ENCODE measurements around the gene NFXL1.

GRCh38 chr4:47913861-47914219 is 543 bp downstream of the NFXL1 start:
- no peak for TF ChIP-seq POLR2A (IDR thresholded peaks at IDR 0.05; ENCODE audit: low read depth, low read length)
- no peak for TF ChIP-seq CTCF (conservative IDR thresholded peaks at IDR 0.05; ENCODE audit: low read depth, low read length)
- no peak for TF ChIP-seq CEBPB (IDR thresholded peaks at IDR 0.05; ENCODE audit: low read depth, low read length)
- TF ChIP-seq FOS (IDR thresholded peaks at IDR 0.05; ENCODE audit: low read depth, low read length): no peak
- TF ChIP-seq RFX5 (IDR thresholded peaks at IDR 0.05; ENCODE audit: low read depth, low read length): no peak
- TF ChIP-seq SMC3 (IDR thresholded peaks at IDR 0.05; ENCODE audit: low read depth, low read length): no peak
- TF ChIP-seq MXI1 (IDR thresholded peaks at IDR 0.05; ENCODE audit: borderline replicate concordance, low read depth, low read length): no peak
- TF ChIP-seq CHD1 (IDR thresholded peaks at IDR 0.05; ENCODE audit: low read depth, low read length): no peak
- no peak for TF ChIP-seq MAFK (IDR thresholded peaks at IDR 0.05; ENCODE audit: low read depth, low read length)
- TF ChIP-seq RAD21 (IDR thresholded peaks at IDR 0.05; ENCODE audit: low read length): no peak
- no peak for TF ChIP-seq RCOR1 (IDR thresholded peaks at IDR 0.05; ENCODE audit: insufficient replicate concordance, low read length)
- no peak for TF ChIP-seq MAZ (IDR thresholded peaks at IDR 0.05; ENCODE audit: borderline replicate concordance, low read depth, low read length)
- no peak for TF ChIP-seq NFE2L2 (IDR thresholded peaks at IDR 0.05; ENCODE audit: low read depth, low read length)
- TF ChIP-seq USF2 (IDR thresholded peaks at IDR 0.05; ENCODE audit: low read depth, low read length): no peak
